ENCODE results near the gene REX1BD. TPM values are rescaled to one million over a fixed set of nuclear protein-coding genes. Genes with fewer than 3 reads are reported as not detected.

REX1BD gene
- total and polyA plus RNA-seq, 2 of the 8 experiments (the other 6 are each of a cell fraction or from before 2014, with no cell fraction given), result 56.8 to 62.7 TPM

GRCh38 chr19:18633321-18633720, 44.7 kb downstream of the REX1BD start (continued):
- TF ChIP-seq CHD7 (IDR thresholded peaks at IDR 0.05; ENCODE audit: insufficient replicate concordance, low read length) (no peak), TAF7 (optimal IDR thresholded peaks at IDR 0.05; ENCODE audit: borderline replicate concordance, low read depth, low read length) (no peak), CHD2 (IDR thresholded peaks at IDR 0.05; ENCODE audit: low read length) (no peak), KDM5A (IDR thresholded peaks at IDR 0.05; ENCODE audit: low read length) (no peak), YY1 (IDR thresholded peaks at IDR 0.05; ENCODE audit: low read depth, low read length) (no peak), GABPA (IDR thresholded peaks at IDR 0.05; ENCODE audit: borderline replicate concordance, insufficient read depth, low read length) (no peak), ZNF274 (IDR thresholded peaks at IDR 0.05; ENCODE audit: borderline replicate concordance, extremely low read depth, low read length) (no peak), KDM4A (IDR thresholded peaks at IDR 0.05; ENCODE audit: low read depth, low read length, severe bottlenecking) (no peak), SP1 (IDR thresholded peaks at IDR 0.05; ENCODE audit: low read depth, low read length) (no peak), RAD21 (IDR thresholded peaks at IDR 0.05 in 1 of 2, conservative IDR thresholded peaks at IDR 0.05 in 1 of 2; ENCODE audit: low read depth in 2 of 2, low read length in 2 of 2) (no peak), SIRT6 (IDR thresholded peaks at IDR 0.05; ENCODE audit: low read length) (no peak), RFX5 (IDR thresholded peaks at IDR 0.05; ENCODE audit: borderline replicate concordance, low read depth, low read length) (no peak), SRF (IDR thresholded peaks at IDR 0.05; ENCODE audit: low read depth, low read length) (no peak)
